OCI-LY7 (cell line): ENCODE measurements around the gene EFNA5. TPM values are rescaled to one million over a fixed set of nuclear protein-coding genes. Genes with fewer than 3 reads are reported as not detected.
A peak's percentile ranks its signal among the peaks of the same experiment; 100 is the strongest.

Experiments used
- BruUV-seq: library from RNA; stranded (reverse); fragments of 400-500 nt; replicated peaks from 2 replicates; lab custom pipeline; 2021; lab: Mats Ljungman, UMichigan
- CTCF ChIA-PET: fragments of 300-600 bp; sonication (Branson Sonifier 250); formaldehyde crosslinking; loops from one replicate; lab custom pipeline; 2022; ENCODE audit warnings: antibody characterized with exemption; ENCODE audit not compliant: unreplicated experiment; lab: Charles Lee
- POLR2A ChIA-PET: fragments of 300-600 bp; sonication (Branson Sonifier 250); formaldehyde crosslinking; loops from one replicate; lab custom pipeline; 2022; ENCODE audit warnings: antibody characterized with exemption; lab: Charles Lee
- DNase-seq: peaks from one replicate; pipeline ENCODE4 v3.0.0-alpha.2; 2015; ENCODE audit warnings: low spot score
- H2AFZ ChIP-seq: fragments of 200-600 bp; sonication (generic), shearing (Covaris generic); 2 replicates; pipeline ENCODE4 v1.6.1; 2014; ENCODE audit warnings: mild to moderate bottlenecking, antibody characterized with exemption, low read length, moderate library complexity
- H3K27ac ChIP-seq: fragments of 200-600 bp; sonication (generic); 2 replicates; pipeline ENCODE4 v1.5.1; 2014; ENCODE audit warnings: mixed run types, low read depth, mild to moderate bottlenecking, moderate library complexity, low read length, inconsistent platforms; ENCODE audit not compliant: poor library complexity, severe bottlenecking
- H3K36me3 ChIP-seq: fragments of 200-600 bp; sonication (generic); 2 replicates; pipeline ENCODE4 v1.6.1; 2014; ENCODE audit warnings: mild to moderate bottlenecking, antibody characterized with exemption, low read length, moderate library complexity, mixed read lengths; ENCODE audit not compliant: insufficient read depth
- H3K4me1 ChIP-seq: fragments of 200-600 bp; sonication (generic); 2 replicates; pipeline ENCODE4 v1.5.1; 2014; ENCODE audit warnings: mild to moderate bottlenecking, low read length; ENCODE audit not compliant: insufficient read depth, poor library complexity, severe bottlenecking
- H3K4me2 ChIP-seq: fragments of 200-600 bp; sonication (generic); 2 replicates; pipeline ENCODE4 v1.6.1; 2014; ENCODE audit warnings: mild to moderate bottlenecking, low read length
- H3K4me3 ChIP-seq: fragments of 200-600 bp; sonication (generic); 2 replicates; pipeline ENCODE4 v1.5.1; 2014; ENCODE audit warnings: mild to moderate bottlenecking, low read depth, low read length; ENCODE audit not compliant: poor library complexity, severe bottlenecking
- H3K79me2 ChIP-seq: fragments of 200-600 bp; sonication (generic); 2 replicates; pipeline ENCODE4 v1.6.1; 2016; ENCODE audit warnings: low read depth, mild to moderate bottlenecking, low read length, moderate library complexity, mixed read lengths; ENCODE audit not compliant: insufficient read depth
- H3K9me2 ChIP-seq: fragments of 200-600 bp; sonication (generic); 2 replicates; pipeline ENCODE4 v1.6.1; 2016; ENCODE audit warnings: mild to moderate bottlenecking, low read length, mixed read lengths; ENCODE audit not compliant: insufficient read depth
- H3K9me3 ChIP-seq: fragments of 200-600 bp; sonication (generic); 2 replicates; pipeline ENCODE4 v1.6.1; 2014; ENCODE audit warnings: mild to moderate bottlenecking, mixed run types, low read length, mixed read lengths
- H4K20me1 ChIP-seq: fragments of 200-600 bp; sonication (generic); 2 replicates; pipeline ENCODE4 v1.6.1; 2014; ENCODE audit warnings: mild to moderate bottlenecking, antibody characterized with exemption, low read length, moderate library complexity, mixed read lengths; ENCODE audit not compliant: insufficient read depth
- CTCF ChIP-seq: fragments of 200-600 bp; sonication (generic); conservative IDR thresholded peaks from 2 replicates; pipeline ENCODE4 v1.5.1; 2014; ENCODE audit warnings: mild to moderate bottlenecking, antibody characterized with exemption, low read length, moderate library complexity, mixed read lengths
- EZH2phosphoT487 ChIP-seq: fragments of 200-600 bp; sonication (generic); IDR thresholded peaks from 2 replicates; pipeline ENCODE4 v1.6.1; 2018; ENCODE audit warnings: low read depth, borderline replicate concordance, mild to moderate bottlenecking, mixed run types, antibody characterized with exemption, low read length, moderate library complexity, mixed read lengths
- intact Hi-C: fragments of 100-400 bp; cut with micrococcal nuclease; formaldehyde crosslinking; loops from one replicate; pipeline ENCODE4 v1.10.0; 2022; ENCODE audit not compliant: unreplicated experiment
- total RNA-seq, 2 experiments: library from RNA; depleted of rRNA in 1 of 2; stranded (reverse); fragments of >200 nt in 1 of 2; shearing (Covaris generic) in 1 of 2; gene quantifications; 2 replicates each; pipeline ENCODE4 v1.2.3, GENCODE V29; 2014 to 2022

Gene EFNA5
- total RNA-seq, 2 experiments from 2014 or later, result 2.1 to 3.1 TPM

- Histone ChIP-seq H2AFZ (no peak overlapping the region), H3K79me2 (no peaks in the 10 kb centered on the region), H3K9me2 (no peaks in the 10 kb centered on the region), H3K27ac (no peak overlapping the region), H3K4me1 (peaks cover 48% of the 10 kb centered on the region), H3K4me2 (no peak overlapping the region), H3K36me3 (no peaks in the 10 kb centered on the region), H3K4me3 (no peak overlapping the region), H3K9me3 (no peaks in the 10 kb centered on the region), H4K20me1 (no peaks in the 10 kb centered on the region)
- intact Hi-C loops, result no loop called here
- ChIA-PET CTCF (no interaction called here), POLR2A (interaction anchor here (0.6 to 15.0 kb wide), 8 partner anchors 11 to 216 kb away, joined by 3 to 218 read pairs (median 4); no protein-coding TSS in a partner anchor)
- no TSS peak for BruUV-seq
- no peak for DNase-seq
- TF ChIP-seq EZH2phosphoT487 (no peak), CTCF (no peak)
Measured at GRCh38 chr5:107544967-107545366, 125.8 kb downstream of the EFNA5 start.

DNA sequence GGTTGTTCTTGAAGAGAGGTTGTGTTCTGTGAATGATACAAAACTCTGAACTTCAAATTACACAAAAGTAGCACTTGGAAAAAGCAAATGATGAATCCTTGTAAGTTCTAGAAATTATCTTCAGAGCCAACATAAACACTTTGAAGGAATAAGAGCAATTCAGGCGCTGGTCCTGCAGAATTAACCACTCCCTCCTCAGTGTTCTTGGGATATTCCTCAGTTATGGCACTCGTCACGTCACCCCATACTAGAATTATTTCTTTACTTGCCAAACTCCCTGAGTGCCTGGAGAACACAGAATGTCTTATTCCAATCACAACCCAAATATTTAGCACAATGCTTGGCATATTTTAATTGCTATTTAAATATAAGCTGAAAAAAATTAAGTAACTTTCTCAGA, 126.3 kb downstream of the EFNA5 start:
- 0 out of 2 replicates have a peak overlapping the region, but pooled peaks have one; percentile 15 for H2AFZ ChIP-seq
- POLR2A ChIA-PET, result interaction anchor here (0.6 to 15.0 kb wide), 8 partner anchors 8 to 215 kb away, joined by 3 to 218 read pairs (median 4); no protein-coding TSS in a partner anchor
- no peaks in the 10 kb centered on the region for H3K36me3 ChIP-seq
- H3K9me3 ChIP-seq, result no peaks in the 10 kb centered on the region
- H3K9me2 ChIP-seq, result no peaks in the 10 kb centered on the region
- DNase-seq, result no peak
- TF ChIP-seq CTCF (no peak), EZH2phosphoT487 (no peak)
- H3K4me3 ChIP-seq, result no peak overlapping the region
- no TSS peak for BruUV-seq
- H3K27ac ChIP-seq, result no peak overlapping the region
- H3K4me2 ChIP-seq, result no peak overlapping the region
- CTCF ChIA-PET, result no interaction called here
- H3K4me1 ChIP-seq, result peaks cover 43% of the 10 kb centered on the region
- intact Hi-C loops, result no loop called here
- no peaks in the 10 kb centered on the region for H4K20me1 ChIP-seq
- H3K79me2 ChIP-seq, result no peaks in the 10 kb centered on the region

- Histone ChIP-seq H3K4me2 (no peak overlapping the region), H3K36me3 (no peaks in the 10 kb centered on the region), H2AFZ (0 out of 2 replicates have a peak overlapping the region, but pooled peaks have one; percentile 15), H3K9me2 (no peaks in the 10 kb centered on the region), H3K79me2 (no peaks in the 10 kb centered on the region), H3K9me3 (no peaks in the 10 kb centered on the region), H3K27ac (no peak overlapping the region), H3K4me3 (no peak overlapping the region), H4K20me1 (no peaks in the 10 kb centered on the region), H3K4me1 (peaks cover 40% of the 10 kb centered on the region)
- DNase-seq, result no peak
- ChIA-PET CTCF (no interaction called here), POLR2A (interaction anchor here (0.7 to 3.3 kb wide), 4 partner anchors 9 to 31 kb away, joined by 3 to 19 read pairs (median 4); no protein-coding TSS in a partner anchor)
- no TSS peak for BruUV-seq
- intact Hi-C loops, result no loop called here
- TF ChIP-seq CTCF, result no peak
- TF ChIP-seq EZH2phosphoT487, result no peak
Measured at GRCh38 chr5:107543868-107544267, 126.9 kb downstream of the EFNA5 start.
